Measurements from ENCODE around the gene LARP1B. TPM values are rescaled to one million over a fixed set of nuclear protein-coding genes. Genes with fewer than 3 reads are reported as not detected.
A peak's percentile ranks its signal among the peaks of the same experiment; 100 is the strongest.

LARP1B gene
- total RNA-seq, 6 experiments from 2014 or later = 11.1 to 12.4 (median 11.6) TPM

DNA sequence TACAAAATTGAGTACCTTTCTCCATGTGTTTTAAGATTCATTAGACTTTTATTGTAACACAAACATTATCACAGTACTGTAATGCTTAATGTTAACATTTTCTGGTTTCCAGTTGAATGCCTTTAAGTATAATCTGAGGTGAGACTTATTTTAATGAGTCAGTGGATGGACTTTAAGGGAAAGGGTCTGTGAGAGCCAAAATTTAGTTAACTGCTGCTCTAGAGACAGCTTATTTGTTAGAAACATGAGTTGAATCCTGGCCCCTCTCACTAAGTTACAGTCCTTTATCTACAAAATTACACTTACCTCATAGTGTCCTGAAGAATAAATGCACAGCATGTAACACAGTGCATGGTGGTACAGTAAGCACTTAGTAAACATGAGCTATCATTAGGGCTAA lies 160.5 kb downstream of the LARP1B start:
- peaks cover 7% of the 10 kb centered on the region; the same call in 1 of the 2 replicates for H3K36me3 Mint-ChIP-seq (ENCODE audit: low read depth)
- H3K27me3 Mint-ChIP-seq (ENCODE audit: insufficient read depth) = no peaks in the 10 kb centered on the region
- TF ChIP-seq, protein P1, sequence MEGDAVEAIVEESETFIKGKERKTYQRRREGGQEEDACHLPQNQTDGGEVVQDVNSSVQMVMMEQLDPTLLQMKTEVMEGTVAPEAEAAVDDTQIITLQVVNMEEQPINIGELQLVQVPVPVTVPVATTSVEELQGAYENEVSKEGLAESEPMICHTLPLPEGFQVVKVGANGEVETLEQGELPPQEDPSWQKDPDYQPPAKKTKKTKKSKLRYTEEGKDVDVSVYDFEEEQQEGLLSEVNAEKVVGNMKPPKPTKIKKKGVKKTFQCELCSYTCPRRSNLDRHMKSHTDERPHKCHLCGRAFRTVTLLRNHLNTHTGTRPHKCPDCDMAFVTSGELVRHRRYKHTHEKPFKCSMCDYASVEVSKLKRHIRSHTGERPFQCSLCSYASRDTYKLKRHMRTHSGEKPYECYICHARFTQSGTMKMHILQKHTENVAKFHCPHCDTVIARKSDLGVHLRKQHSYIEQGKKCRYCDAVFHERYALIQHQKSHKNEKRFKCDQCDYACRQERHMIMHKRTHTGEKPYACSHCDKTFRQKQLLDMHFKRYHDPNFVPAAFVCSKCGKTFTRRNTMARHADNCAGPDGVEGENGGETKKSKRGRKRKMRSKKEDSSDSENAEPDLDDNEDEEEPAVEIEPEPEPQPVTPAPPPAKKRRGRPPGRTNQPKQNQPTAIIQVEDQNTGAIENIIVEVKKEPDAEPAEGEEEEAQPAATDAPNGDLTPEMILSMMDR (IDR thresholded peaks at IDR 0.05) = no peak
- H3K9me3 Mint-ChIP-seq = no peaks in the 10 kb centered on the region
- no peak overlapping the region for H3K27ac Mint-ChIP-seq
- H3K4me1 Mint-ChIP-seq (ENCODE audit: low read depth) = peaks cover 40% of the 10 kb centered on the region
- no peak for DNase-seq
- H3K4me3 Mint-ChIP-seq = no peak overlapping the region

DNA sequence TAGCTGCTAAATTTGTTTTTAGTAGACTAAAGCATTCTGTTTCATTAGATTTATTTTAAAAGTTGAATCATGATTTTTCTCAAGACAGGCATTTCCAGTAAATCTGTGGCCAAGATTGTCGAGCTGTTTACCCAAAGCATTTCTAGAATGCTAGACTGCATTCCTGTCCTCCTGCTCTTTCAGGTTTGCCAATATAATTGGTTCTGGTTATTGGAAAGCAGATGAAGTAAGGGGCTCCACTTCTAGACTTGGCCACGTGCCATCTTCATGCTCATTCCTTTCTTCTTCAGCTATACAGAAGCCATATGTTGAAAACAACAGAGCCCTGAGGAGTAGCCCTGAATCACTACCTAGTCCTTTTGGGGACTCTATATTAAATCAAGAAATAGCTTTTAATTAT lies 164.0 kb downstream of the LARP1B start:
- TF ChIP-seq, protein P1 (IDR thresholded peaks at IDR 0.05) = no peak
- Mint-ChIP-seq H3K4me1 (ENCODE audit: low read depth) (peaks cover 62% of the 10 kb centered on the region), H3K27me3 (ENCODE audit: insufficient read depth) (no peaks in the 10 kb centered on the region), H3K4me3 (no peak overlapping the region), H3K9me3 (no peaks in the 10 kb centered on the region), H3K36me3 (ENCODE audit: low read depth) (peaks cover 7% of the 10 kb centered on the region; the same call in 1 of the 2 replicates), H3K27ac (peak overlapping the region; percentile 38; the same call in 1 of the 2 replicates)
- peak; percentile 40 for DNase-seq

DNA sequence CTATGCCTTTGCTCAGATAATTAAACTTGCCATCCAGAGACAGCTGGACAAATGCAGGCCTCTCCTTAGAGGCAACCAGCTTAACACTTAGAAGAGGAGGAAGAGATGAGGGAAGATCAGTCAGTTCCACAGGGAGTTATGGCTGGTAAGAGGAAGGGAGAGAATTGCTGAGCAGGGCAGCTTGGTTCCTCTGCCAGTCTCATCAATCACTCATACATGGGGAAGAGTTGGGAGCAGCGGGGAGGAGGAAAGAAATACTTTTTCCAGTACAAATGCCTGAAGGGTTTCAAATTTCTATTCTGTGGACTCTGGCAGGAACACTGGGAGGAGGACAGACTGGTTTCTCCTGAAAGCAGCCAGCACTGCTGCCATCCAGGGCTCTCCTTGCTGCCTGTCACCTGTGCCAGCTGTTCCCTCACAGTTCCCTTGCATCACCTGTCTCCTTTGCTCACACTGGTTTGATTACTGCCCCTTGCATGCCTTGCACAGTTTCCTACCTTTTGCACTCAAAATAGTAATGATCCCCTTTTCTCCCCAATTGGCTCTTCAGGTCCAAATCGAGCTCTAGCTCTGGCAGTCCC lies 167.0 kb downstream of the LARP1B start:
- no peaks in the 10 kb centered on the region for H3K9me3 Mint-ChIP-seq
- peaks cover 40% of the 10 kb centered on the region for H3K4me1 Mint-ChIP-seq (ENCODE audit: low read depth)
- H3K27ac Mint-ChIP-seq = peak overlapping the region; percentile 16; the same call in 1 of the 2 replicates
- no peak for DNase-seq
- TF ChIP-seq, protein P1 (IDR thresholded peaks at IDR 0.05) = no peak
- no peak overlapping the region for H3K4me3 Mint-ChIP-seq
- H3K36me3 Mint-ChIP-seq (ENCODE audit: low read depth) = no peaks in the 10 kb centered on the region
- H3K27me3 Mint-ChIP-seq (ENCODE audit: insufficient read depth) = no peaks in the 10 kb centered on the region

DNA sequence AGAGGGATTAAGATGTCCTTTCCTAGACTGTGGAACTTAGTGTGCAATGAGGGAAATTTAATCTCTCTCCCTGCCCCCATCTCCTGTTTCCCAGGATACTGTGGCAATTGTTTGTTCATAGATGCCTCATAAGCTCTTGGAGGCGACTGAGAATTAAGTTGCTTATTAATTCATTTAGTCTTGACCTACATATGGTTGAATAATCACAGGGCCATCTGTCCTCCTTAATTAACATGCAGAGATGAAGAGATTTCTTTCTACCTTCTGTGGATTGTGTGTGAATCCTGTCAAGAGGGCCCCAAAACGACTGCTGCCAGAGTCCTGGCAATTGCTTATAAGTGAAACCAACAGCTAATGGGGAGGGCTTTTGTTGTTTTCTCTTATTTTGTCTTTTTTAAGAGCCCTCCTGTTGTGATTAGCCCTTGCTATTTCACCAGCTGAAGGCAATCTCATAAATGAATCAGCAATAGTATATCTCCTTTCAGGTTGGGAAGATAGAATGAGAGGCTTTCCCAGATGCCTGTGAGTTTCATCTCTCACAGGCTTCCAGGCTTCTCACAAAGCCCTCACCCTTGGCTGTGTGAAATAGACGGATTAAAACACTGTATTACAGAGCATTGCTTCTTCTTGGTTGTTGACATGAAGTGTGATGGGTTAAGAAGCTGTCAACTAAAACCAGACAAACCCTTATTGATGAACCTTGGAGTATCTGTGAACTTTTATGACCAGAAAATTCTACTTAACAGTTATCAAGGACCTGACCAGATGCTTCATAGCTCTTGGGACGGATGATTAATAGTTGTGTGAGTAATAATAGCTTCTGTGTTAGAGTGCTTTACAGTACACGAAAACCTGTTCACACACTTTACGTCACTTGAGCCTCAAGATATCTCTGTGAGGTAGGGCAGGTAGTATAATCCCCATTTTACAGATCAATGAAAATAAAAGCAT lies 168.0 kb downstream of the LARP1B start:
- TF ChIP-seq, protein P1 (IDR thresholded peaks at IDR 0.05) = no peak
- peaks cover 39% of the 10 kb centered on the region for H3K4me1 Mint-ChIP-seq (ENCODE audit: low read depth)
- H3K36me3 Mint-ChIP-seq (ENCODE audit: low read depth) = no peaks in the 10 kb centered on the region
- H3K4me3 Mint-ChIP-seq = no peak overlapping the region
- no peak for DNase-seq
- H3K27ac Mint-ChIP-seq = peak overlapping the region; percentile 42; the same call in 1 of the 2 replicates
- H3K27me3 Mint-ChIP-seq (ENCODE audit: insufficient read depth) = no peaks in the 10 kb centered on the region
- no peaks in the 10 kb centered on the region for H3K9me3 Mint-ChIP-seq

DNA sequence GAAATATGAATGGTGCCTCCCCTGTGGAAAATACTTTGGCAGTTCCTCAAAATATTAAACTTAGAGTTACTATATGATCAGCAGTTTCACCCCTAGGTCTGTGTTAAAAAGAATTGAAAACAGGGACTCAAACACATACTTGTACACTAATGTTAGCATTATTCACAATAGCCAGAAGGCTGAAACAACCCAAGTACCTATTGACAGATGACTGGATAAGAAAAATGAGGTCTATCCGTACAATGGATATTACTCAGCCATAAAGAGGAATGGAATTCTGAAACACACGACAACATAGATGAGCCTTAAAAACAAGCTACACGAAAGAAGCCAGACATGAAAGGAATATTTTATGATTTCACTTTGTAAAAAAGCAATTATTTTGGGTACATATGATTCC lies 171.6 kb downstream of the LARP1B start:
- Mint-ChIP-seq H3K36me3 (ENCODE audit: low read depth) (0 out of 2 replicates have a peak, but pooled peaks cover 6% of the 10 kb centered on the region), H3K27ac (no peak overlapping the region)
- DNase-seq = no peak

More for the DNA sequence above, 171.6 kb downstream of the LARP1B start:
- no peaks in the 10 kb centered on the region; the same call in 1 of the 2 replicates for H3K9me3 Mint-ChIP-seq
- TF ChIP-seq, protein P1 (IDR thresholded peaks at IDR 0.05) = no peak
- H3K4me1 Mint-ChIP-seq (ENCODE audit: low read depth) = peaks cover 23% of the 10 kb centered on the region
- no peak overlapping the region for H3K4me3 Mint-ChIP-seq
- H3K27me3 Mint-ChIP-seq (ENCODE audit: insufficient read depth) = no peaks in the 10 kb centered on the region; the same call in 1 of the 2 replicates
